ENCODE data around the gene KASH5. TPM values are rescaled to one million over a fixed set of nuclear protein-coding genes. Genes with fewer than 3 reads are reported as not detected.

KASH5 gene
- polyA plus RNA-seq, 2 of the 4 experiments (the other 2 are of a cell fraction): 0.08 to 0.17 TPM

GRCh38 chr19:49450405-49450804, 62.4 kb downstream of the KASH5 start:
- ATAC-seq (no peak), FAIRE-seq (no peak), DNase-seq (ENCODE audit: low read depth in 1 of 2, low spot score in 1 of 2) (no peak)
- Histone ChIP-seq H3K9me3 (no peaks in the 10 kb centered on the region), H3K4me2 (peak overlapping the region; percentile 73), H3K27ac (peak overlapping the region in 1 of 2 experiments; percentile 89; a peak in 3 of 6 replicates), H3K4me3 (peak overlapping the region; percentile 72), H3K4me1 (peaks cover 16% of the 10 kb centered on the region)
- ChIA-PET CTCF (interaction anchor here (0.6 to 19.0 kb wide), 6 partner anchors 21 to 478 kb away, joined by 3 to 244 read pairs (median 48); partner anchors contain the start of genes FLT3LG, GFY and KASH5), POLR2A (interaction anchor here (0.7 kb wide), 1 partner anchor 44 kb away, joined by 3 read pairs; no protein-coding TSS in a partner anchor)
- 90% methylated on average over 7 of the region's 7 CpGs for WGBS (ENCODE audit: missing lambda C conversion rate)
- TF ChIP-seq MAFK (IDR thresholded peaks at IDR 0.05; ENCODE audit: partially characterized antibody) (no peak), HOXA7 (CRISPR knock-in tag; IDR thresholded peaks at IDR 0.05) (no peak), RCOR1 (IDR thresholded peaks at IDR 0.05; ENCODE audit: low read depth, low read length) (no peak), POLR2A (IDR thresholded peaks at IDR 0.05; ENCODE audit: low read length) (no peak), ZSCAN20 (CRISPR knock-in tag; IDR thresholded peaks at IDR 0.05) (no peak), FOSB (CRISPR knock-in tag; IDR thresholded peaks at IDR 0.05) (no peak), CBX2 (IDR thresholded peaks at IDR 0.05; ENCODE audit: borderline replicate concordance, low read depth) (no peak), EHF (CRISPR knock-in tag; IDR thresholded peaks at IDR 0.05) (no peak), JUNB (IDR thresholded peaks at IDR 0.05) (no peak), MAX (IDR thresholded peaks at IDR 0.05) (no peak), CHD2 (IDR thresholded peaks at IDR 0.05; ENCODE audit: low read length, partially characterized antibody) (no peak), BHLHE40 (IDR thresholded peaks at IDR 0.05; ENCODE audit: low read depth, low read length) (no peak), NPAS2 (CRISPR knock-in tag; IDR thresholded peaks at IDR 0.05; ENCODE audit: borderline replicate concordance) (no peak), TP53 (CRISPR knock-in tag; IDR thresholded peaks at IDR 0.05) (no peak), ELK1 (IDR thresholded peaks at IDR 0.05; ENCODE audit: low read depth, low read length) (no peak), KDM5A (IDR thresholded peaks at IDR 0.05) (no peak), RFX5 (IDR thresholded peaks at IDR 0.05) (no peak), RARB (CRISPR knock-in tag; IDR thresholded peaks at IDR 0.05) (no peak), NR3C1 (IDR thresholded peaks at IDR 0.05) (no peak), JUN (IDR thresholded peaks at IDR 0.05) (no peak)

- WGBS (ENCODE audit: missing lambda C conversion rate): under 1% methylated on average over 31 of the region's 42 CpGs
- no peak for TF ChIP-seq CEBPB (IDR thresholded peaks at IDR 0.05)
- TF ChIP-seq ZNF302 (CRISPR knock-in tag; IDR thresholded peaks at IDR 0.05): no peak
- TF ChIP-seq ESRRA (IDR thresholded peaks at IDR 0.05; ENCODE audit: borderline replicate concordance, low read length): no peak
- TF ChIP-seq TP53 (CRISPR knock-in tag; IDR thresholded peaks at IDR 0.05): peak; percentile 78; the same call in 1 of the 2 replicates
- TF ChIP-seq EHMT2 (IDR thresholded peaks at IDR 0.05; ENCODE audit: low read depth): no peak
- TF ChIP-seq HOXB13 (CRISPR knock-in tag; IDR thresholded peaks at IDR 0.05; ENCODE audit: low read depth): no peak
- no peak for TF ChIP-seq SREBF2 (IDR thresholded peaks at IDR 0.05)
- 0 out of 2 replicates have a peak, but pooled peaks have one; percentile 74 for TF ChIP-seq PBX3 (IDR thresholded peaks at IDR 0.05)
- TF ChIP-seq FOSB (CRISPR knock-in tag; IDR thresholded peaks at IDR 0.05): peak; percentile 49; the same call in 1 of the 2 replicates
- TF ChIP-seq NFE2L2 (conservative IDR thresholded peaks at IDR 0.05; ENCODE audit: low read length): no peak
- no peak for TF ChIP-seq RAD21 (conservative IDR thresholded peaks at IDR 0.05 in 1 of 2, IDR thresholded peaks at IDR 0.05 in 1 of 2)
- no peak for TF ChIP-seq POLR2AphosphoS2 (conservative IDR thresholded peaks at IDR 0.05; ENCODE audit: low read length)
- TF ChIP-seq FOXS1 (CRISPR knock-in tag; IDR thresholded peaks at IDR 0.05): 0 out of 2 replicates have a peak, but pooled peaks have one; percentile 10
- TF ChIP-seq RNF2 (IDR thresholded peaks at IDR 0.05; ENCODE audit: borderline replicate concordance, low read depth): no peak
- TF ChIP-seq TFCP2L1 (CRISPR knock-in tag; IDR thresholded peaks at IDR 0.05): no peak
- TF ChIP-seq HMGXB4 (CRISPR knock-in tag; IDR thresholded peaks at IDR 0.05; ENCODE audit: borderline replicate concordance): no peak
- TF ChIP-seq E2F6 (IDR thresholded peaks at IDR 0.05; ENCODE audit: borderline replicate concordance, low read depth): peak; percentile 60; the same call in 1 of the 2 replicates
Observed at GRCh38 chr19:49451430-49452181, 63.6 kb downstream of the KASH5 start, which contains the start of gene PIH1D1. Gene PIH1D1, minus strand, starts transcription at chr19:49451814. Its CDS starts 240 bp downstream, at chr19:49451574.

More at GRCh38 chr19:49451430-49452181, 63.6 kb downstream of the KASH5 start, which contains the start of gene PIH1D1:
- DNase-seq (ENCODE audit: low read depth in 1 of 2, low spot score in 1 of 2): peak; percentile 99 to 100
- Histone ChIP-seq H3K4me2 (peak within 1 kb of the TSS; percentile 89), H3K9me3 (no peaks in the 10 kb centered on the region), H3K4me3 (peak within 1 kb of the TSS; percentile 90), H3K27ac (peak within 1 kb of the TSS; percentile 93 to 99), H3K4me1 (peaks cover 25% of the 10 kb centered on the region)
- FAIRE-seq: peak; percentile 88
- ATAC-seq: peak; percentile 76 to 79
- ChIA-PET CTCF (interaction anchor here (1.0 to 19.0 kb wide), 10 partner anchors 8 to 243 kb away, joined by 3 to 244 read pairs (median 4); partner anchors contain the start of genes FLT3LG, GFY and KASH5), POLR2A (interaction anchor here (0.6 to 1.5 kb wide), 10 partner anchors 9 to 432 kb away, joined by 3 to 10 read pairs (median 4); partner anchors contain the start of genes RPS11, RRAS and TEAD2)

Data from A549 (cell line).